T-helper 2 cell (primary cell): ENCODE measurements around the gene TMEM270.

Source experiments
- DNase-seq, 5 experiments: peaks; one replicate each; pipeline versions ENCODE4 v3.0.0 to v3.0.0-alpha.2; 2012 to 2022

TMEM270 gene

GRCh38 chr7:73890555-73891147 lies 29.7 kb downstream of the TMEM270 start:
- no peak for DNase-seq

- DNase-seq, result no peak
Measured at GRCh38 chr7:73891178-73891885, 30.4 kb downstream of the TMEM270 start.

- no peak for DNase-seq
Measured at GRCh38 chr7:73892003-73892999, 31.3 kb downstream of the TMEM270 start.

GRCh38 chr7:73893342-73894101 lies 32.6 kb downstream of the TMEM270 start:
- DNase-seq, result no peak

GRCh38 chr7:73894166-73894565 lies 33.2 kb downstream of the TMEM270 start:
- DNase-seq, result no peak

- no peak for DNase-seq
Measured at GRCh38 chr7:73894733-73895551, 34.0 kb downstream of the TMEM270 start.

- DNase-seq, result no peak
Measured at GRCh38 chr7:73895626-73896025, 34.7 kb downstream of the TMEM270 start.

- DNase-seq, result no peak
Measured at GRCh38 chr7:73896454-73896853, 35.5 kb downstream of the TMEM270 start.

- DNase-seq, result no peak
Measured at GRCh38 chr7:73899731-73900142, 38.8 kb downstream of the TMEM270 start.

GRCh38 chr7:73900286-73900685 lies 39.3 kb downstream of the TMEM270 start:
- no peak for DNase-seq

GRCh38 chr7:73901231-73901822 lies 40.4 kb downstream of the TMEM270 start:
- no peak for DNase-seq

- no peak for DNase-seq
Measured at GRCh38 chr7:73901823-73902597, 41.1 kb downstream of the TMEM270 start.

GRCh38 chr7:73903321-73904218 lies 42.6 kb downstream of the TMEM270 start:
- DNase-seq, result no peak

GRCh38 chr7:73904219-73905137 lies 43.5 kb downstream of the TMEM270 start:
- DNase-seq, result no peak

- no peak for DNase-seq
Measured at GRCh38 chr7:73905360-73905759, 44.4 kb downstream of the TMEM270 start.

GRCh38 chr7:73906874-73907273 lies 45.9 kb downstream of the TMEM270 start:
- no peak for DNase-seq

- DNase-seq, result no peak
Measured at GRCh38 chr7:73907554-73908122, 46.7 kb downstream of the TMEM270 start.

GRCh38 chr7:73908123-73908611 lies 47.2 kb downstream of the TMEM270 start:
- DNase-seq, result no peak
